ENCODE results near the gene BEST1. TPM values are rescaled to one million over a fixed set of nuclear protein-coding genes. Genes with fewer than 3 reads are reported as not detected.

The BEST1 gene
- total RNA-seq: 31.3 TPM

DNA sequence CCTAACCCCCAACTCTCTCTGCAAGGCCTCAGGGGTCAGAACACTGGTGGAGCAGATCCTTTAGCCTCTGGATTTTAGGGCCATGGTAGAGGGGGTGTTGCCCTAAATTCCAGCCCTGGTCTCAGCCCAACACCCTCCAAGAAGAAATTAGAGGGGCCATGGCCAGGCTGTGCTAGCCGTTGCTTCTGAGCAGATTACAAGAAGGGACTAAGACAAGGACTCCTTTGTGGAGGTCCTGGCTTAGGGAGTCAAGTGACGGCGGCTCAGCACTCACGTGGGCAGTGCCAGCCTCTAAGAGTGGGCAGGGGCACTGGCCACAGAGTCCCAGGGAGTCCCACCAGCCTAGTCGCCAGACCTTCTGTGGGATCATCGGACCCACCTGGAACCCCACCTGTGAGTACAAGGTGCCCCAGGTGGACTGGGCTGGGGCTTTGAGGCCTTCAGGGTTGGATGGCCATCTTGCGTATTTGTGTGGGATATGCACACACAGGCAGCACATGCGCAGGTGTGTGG is at the start of gene BEST1:
TSS of gene BEST1 (plus strand) at position 317 of the 513 bp plus-strand sequence. CDS start 1,456 bp downstream, outside the sequence.
- ATAC-seq: peak; percentile 33
- no peak for DNase-seq (ENCODE audit: low spot score)
- intact Hi-C loops (cut with DNase I): loop anchor here (10.0 kb wide), 1 partner anchor 115 kb away; no protein-coding TSS in a partner anchor

DNA sequence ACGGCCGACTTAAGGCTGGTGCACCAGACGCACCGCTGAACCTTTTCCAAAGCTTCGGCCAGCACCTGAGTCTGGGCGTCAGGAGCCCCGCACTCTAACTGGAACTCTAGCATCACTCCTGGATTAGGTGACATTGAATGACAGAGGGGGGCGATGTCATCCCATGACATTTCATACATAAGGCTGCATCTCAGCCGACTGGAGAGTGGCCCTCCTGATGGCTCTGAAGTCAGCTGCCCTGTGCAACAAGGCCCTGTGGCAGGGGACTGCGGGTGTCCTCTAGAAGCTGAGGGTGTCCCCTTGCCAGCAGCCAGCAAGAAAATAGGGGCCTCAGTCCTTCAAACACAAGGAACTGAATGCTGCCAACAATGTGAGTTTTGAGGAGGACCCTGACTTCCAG is 48.8 kb upstream of the BEST1 start:
- ATAC-seq (no peak), DNase-seq (ENCODE audit: low spot score) (no peak)
- intact Hi-C loops (cut with DNase I): no loop called here

DNA sequence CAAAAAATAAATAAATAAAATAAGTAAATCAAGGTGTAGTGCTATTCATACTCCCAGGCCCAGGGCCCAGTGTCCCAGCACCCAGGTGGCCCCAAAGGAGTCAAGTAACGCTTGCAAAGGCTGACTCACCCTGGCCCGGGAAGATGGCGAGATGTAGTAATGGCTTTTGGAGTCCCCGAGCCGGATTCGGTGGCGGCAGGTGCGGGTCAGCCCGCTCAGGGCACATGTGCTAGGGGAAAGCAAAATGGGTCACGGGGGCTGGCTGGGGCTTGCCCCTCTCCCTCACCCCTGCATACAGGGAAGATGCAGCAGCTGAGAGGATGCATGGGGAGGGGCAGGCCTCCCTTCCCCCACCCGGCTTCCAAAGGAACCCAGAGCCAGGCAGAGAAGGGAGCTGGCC is 47.8 kb upstream of the BEST1 start:
- intact Hi-C loops (cut with DNase I): no loop called here
- DNase-seq (ENCODE audit: low spot score) (no peak), ATAC-seq (no peak)

DNA sequence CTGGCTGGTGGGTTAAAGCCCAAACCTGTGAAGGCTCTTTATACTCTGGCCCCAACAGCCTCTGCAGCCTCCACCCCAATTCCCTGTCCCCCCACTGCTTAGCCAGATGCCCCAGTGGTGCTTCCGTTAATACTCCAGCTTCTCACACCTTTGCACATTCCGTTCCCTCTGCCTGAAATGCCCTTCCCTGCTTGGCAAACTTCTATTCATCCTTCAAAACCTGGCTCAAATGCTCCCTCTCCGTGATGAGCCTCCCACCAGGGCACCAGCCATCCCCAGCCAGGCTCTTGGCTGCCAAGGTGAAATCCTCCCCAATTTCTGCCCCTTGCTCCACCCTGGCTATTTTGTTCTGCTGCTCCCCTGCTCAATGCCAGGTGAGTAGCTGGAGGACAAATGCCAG is 46.3 kb upstream of the BEST1 start:
- intact Hi-C loops (cut with DNase I): no loop called here

DNA sequence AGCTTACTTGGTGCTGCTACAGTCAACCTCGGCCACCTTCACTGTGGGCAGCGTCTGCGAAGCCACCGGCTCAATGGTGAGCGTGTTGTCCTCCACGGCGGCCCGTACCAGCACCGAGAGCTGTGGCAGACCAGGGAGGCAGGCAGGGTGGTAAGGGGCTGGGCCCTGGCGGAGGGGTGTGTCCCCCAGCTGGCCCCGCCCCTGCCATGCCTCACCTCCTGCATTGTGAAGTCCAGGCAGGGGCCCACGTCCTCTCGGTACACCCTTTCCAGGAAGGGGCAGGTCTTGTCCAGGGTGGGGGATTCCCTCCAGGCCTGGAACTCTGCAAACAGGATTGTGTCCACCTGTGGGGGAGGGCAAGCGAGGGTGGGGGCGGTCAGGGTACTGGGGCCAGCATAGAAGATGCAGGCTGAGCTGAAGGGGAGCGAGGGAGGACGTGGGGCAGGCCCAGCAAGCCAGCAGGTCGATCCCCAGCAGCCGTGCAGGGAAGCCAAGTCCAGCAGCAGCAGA is 45.6 kb upstream of the BEST1 start:
- ATAC-seq (no peak), DNase-seq (ENCODE audit: low spot score) (no peak)
- intact Hi-C loops (cut with DNase I): no loop called here

More for the DNA sequence above, 46.3 kb upstream of the BEST1 start:
- DNase-seq (ENCODE audit: low spot score) (no peak), ATAC-seq (no peak)

DNA sequence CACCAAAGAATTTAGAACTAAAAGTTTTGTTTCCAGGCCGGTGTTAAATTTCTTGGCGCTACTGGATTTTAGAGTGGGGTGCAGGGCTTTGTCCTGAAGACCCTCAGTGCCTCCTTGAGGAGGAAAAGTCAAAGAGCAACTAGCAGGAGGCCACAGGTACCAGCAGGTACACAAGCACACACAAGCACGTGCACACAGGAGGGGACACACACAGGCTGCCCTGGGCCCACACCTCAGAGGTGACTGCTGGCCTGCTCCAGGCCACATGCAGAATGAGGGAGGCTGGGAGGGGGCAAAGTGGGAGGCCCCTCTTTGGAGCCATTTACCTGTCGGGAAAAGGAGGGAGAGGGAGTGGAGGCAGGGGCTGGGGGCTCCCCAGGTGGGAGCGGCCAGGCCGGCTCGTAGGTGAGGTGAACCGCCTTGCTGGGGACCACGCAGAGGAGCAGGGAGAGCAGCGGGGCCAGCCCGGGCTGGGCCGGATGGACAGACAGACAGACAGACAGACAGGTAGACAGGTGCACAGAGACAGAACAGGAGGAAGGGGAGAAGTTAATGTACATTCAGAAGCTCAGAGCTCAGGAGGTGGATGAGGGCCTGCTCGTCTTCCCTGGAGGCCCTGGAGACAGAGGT is 45.0 kb upstream of the BEST1 start:
- no peak for DNase-seq (ENCODE audit: low spot score)
- no peak for ATAC-seq
- intact Hi-C loops (cut with DNase I): no loop called here

DNA sequence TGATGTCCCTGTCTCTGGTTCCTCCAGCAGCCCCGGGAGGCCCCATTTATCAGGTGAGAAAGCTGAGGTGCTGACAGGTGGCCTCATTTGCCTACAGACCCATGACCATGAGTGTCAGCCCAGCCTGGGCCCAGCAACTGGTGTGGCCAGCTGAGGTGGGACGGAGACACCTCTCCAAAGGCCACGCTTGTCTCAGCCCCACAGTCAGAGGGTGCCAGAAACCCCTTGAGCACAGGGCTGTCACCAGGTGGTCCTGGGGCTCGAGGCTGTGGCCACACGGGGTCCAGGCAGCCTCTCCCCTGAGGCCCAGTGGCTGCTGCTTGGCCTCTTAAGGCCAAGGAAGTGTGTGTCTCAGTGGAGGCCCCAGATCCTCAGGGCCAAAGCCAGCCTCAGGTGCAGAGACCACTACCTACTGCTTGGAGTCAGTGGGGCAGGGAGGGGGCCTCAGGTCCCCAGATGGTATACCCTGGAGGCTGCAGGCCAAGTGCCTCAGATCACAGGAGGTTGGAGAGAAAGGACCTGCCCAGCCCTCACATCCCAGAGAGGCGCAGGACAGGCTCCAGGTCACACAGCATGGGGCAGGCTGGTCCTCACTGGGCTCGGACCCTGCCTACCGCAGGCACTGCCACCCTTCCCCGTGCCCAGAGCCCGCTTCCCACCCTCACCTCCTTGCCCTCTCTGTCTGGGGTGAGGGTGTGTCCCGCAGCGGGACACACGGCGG is 44.2 kb upstream of the BEST1 start:
- DNase-seq (ENCODE audit: low spot score): no peak
- ATAC-seq: no peak
- intact Hi-C loops (cut with DNase I): no loop called here

DNA sequence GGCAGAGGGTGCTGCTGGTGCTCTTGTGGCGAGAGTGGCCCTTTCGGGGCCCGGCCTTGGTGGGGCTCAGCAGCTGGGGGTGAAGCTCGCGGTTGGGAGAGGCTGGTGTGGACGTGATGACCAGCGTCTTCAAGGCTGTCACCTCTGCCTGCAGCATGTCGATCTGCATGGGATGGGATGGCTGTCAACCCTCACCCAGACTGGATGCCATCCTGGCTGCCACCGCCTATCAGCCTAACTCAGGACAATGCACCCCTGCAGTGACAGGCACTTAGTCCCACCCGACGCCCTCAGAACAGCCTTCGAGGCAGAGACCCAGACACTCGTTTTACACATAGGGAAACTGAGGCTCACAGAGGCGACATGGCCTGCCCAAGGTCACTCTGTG is 43.6 kb upstream of the BEST1 start:
- no peak for ATAC-seq
- intact Hi-C loops (cut with DNase I): no loop called here

DNA sequence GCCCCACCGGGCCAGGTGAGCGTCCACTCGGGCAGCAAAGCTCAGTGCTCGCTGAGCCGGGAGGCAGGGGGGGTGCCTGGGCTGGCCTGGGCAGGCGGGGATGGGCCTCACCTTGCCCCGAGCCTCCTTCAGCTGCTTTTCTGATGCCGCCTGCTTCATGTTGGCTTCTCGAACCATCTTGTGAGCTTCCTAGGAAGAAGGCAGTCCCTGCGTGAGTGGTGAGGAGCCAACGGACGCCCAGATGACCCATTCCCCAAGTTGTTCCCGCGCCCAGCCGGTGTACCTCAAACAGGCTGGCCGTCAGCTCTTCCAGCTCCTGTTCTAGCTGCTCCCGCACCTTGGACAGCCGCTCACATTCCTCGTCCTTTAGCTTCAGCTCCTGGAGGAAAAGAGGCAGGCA is 42.9 kb upstream of the BEST1 start:
- ATAC-seq (no peak), DNase-seq (ENCODE audit: low spot score) (no peak)
- intact Hi-C loops (cut with DNase I): no loop called here

More for the DNA sequence above, 43.6 kb upstream of the BEST1 start:
- DNase-seq (ENCODE audit: low spot score): no peak

DNA sequence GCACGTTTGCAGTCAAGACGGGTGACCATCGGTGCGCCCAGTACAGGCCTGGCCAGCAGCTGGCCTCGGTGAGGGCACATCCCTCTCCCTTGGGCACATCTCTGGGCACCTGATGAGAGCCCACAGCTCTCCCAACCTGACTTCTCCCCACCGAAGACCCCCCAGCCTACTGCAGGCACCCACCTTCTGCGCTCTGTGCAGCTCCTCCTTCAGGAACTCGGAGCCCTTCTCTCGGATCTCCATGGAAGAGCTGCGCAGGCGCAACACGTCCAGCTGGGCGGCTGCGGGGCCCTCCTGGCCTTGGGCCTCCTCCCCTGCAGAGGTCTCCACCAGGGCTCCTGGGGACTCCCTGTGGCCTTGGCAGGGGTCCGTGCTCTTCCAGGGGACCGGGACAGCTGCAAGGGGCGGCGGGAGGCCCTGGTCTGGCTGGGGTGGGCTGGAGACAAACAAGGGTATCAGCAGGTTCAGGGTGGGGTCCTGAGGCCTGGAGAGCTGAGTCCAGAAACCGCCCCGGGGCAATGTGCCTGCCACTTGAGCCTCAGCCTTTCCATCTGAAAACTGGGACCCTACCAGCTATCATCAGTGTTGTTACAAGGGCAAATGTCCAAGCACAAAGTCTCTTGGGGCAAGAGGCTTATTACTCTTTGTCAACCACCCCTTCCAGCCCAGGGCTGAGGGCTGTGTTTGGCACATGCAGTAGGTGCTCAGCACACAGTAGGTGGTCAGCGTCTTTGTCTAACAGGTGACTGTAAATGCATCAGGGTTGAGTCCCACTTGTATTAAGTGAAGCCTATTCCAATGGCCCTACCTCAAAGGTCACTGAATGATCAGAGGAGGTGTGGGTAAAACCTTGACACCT is 42.1 kb upstream of the BEST1 start:
- intact Hi-C loops (cut with DNase I): no loop called here
- DNase-seq (ENCODE audit: low spot score): no peak
- no peak for ATAC-seq

DNA sequence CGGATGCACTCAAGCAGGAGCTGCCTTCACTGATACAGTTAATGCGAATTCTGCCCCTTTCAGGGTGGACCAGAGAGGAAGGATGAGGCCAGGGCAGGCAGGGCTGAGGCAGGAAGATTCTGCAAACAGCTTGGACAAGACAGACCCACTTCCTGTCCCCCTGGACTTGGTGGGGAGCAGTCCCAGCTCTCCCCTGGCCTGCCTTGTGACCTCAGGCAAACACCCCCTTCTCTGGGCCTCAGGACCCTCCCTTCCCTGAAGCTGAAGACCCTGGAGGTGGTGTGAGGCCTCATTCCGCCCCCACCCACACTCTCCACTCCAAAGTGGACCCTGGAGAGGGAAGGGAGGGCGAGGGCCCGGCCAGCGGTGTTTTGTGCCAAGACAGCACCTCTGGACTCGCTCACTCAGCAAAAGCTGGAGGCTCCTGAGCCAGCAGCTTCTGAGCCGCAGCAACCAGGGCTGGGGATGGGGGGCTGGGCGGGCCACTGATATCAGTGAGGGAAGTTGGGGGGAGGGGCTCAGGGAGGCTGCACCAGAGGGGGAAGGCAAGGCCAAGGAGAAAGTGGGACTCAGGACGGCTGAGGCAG is 41.3 kb upstream of the BEST1 start:
- intact Hi-C loops (cut with DNase I): no loop called here
- ATAC-seq (peak; percentile 52), DNase-seq (ENCODE audit: low spot score) (peak; percentile 81)

DNA sequence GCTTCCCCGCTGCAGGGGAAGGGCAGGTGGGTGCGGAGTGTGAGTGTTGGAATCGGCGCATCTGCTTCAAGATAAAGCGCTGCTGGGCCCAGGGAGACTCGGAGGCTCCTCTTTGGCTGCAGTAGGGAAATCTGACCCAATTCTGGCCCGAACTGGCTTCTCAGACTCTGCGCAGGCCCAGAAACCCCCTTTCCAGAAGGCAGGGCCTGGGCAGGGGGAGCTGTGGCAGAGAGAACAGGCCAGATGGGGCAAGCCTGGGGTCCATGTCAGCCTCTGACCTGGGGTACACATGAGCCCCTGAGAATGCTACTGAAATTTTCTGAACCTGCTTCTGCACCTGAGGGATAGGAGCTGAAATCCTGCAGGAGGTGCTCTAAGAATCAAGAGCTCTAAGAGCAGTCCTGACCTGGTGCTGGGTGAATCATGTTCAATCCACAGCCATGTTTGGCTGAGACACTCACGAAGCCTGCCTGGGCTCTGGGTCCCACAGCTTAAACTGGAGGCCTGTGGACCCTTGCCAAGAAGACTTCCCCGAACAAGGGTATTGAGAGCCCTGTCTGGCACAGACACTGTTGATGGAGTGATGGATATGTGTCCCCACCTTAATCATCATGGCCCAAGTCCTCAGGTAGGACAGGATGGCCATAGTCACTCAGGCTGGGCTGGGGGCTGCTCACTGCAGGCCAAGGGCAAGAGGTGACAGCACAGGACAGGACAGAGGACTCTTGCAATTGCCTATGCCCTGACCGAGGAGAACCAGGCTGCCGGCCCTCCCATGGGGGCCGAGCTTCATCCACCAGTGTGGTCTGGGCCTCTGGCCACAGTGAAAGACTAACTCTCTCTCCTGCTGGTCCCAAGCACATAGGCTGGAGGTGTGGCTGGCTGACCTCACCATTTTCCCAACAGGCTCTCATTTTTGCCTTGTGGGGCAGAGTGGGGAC is 39.7 kb upstream of the BEST1 start:
- intact Hi-C loops (cut with DNase I): no loop called here
- peak; percentile 54 for DNase-seq (ENCODE audit: low spot score)
- peak; percentile 60 for ATAC-seq

DNA sequence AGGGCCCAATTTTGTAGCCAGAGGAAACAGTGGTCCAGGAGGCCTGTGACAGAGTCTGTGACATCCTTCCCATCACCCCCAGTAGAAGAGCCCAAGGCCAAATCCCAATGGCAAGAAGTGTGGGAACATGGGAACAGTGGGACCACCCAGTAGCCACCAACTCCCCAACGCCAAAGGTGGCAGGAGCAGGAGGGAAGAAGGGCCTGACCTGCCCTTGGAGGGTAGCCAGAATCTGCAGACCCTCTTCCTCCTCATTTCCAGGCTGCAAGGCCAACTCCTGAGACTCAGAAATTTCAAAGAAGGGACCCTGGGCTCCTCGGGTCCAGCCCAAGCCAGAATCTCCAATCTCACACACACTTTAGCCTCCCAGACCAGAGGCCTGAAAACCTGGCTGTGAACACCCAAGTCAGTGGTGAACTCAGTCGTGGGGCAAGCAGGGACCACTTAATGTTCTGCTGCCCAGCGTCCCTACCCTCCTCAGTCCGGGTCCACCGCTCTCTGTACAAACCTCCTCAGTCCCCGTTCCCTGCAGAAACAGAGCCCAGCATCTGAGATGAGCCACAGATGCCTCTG is 38.9 kb upstream of the BEST1 start:
- DNase-seq (ENCODE audit: low spot score): no peak
- intact Hi-C loops (cut with DNase I): no loop called here
- no peak for ATAC-seq

DNA sequence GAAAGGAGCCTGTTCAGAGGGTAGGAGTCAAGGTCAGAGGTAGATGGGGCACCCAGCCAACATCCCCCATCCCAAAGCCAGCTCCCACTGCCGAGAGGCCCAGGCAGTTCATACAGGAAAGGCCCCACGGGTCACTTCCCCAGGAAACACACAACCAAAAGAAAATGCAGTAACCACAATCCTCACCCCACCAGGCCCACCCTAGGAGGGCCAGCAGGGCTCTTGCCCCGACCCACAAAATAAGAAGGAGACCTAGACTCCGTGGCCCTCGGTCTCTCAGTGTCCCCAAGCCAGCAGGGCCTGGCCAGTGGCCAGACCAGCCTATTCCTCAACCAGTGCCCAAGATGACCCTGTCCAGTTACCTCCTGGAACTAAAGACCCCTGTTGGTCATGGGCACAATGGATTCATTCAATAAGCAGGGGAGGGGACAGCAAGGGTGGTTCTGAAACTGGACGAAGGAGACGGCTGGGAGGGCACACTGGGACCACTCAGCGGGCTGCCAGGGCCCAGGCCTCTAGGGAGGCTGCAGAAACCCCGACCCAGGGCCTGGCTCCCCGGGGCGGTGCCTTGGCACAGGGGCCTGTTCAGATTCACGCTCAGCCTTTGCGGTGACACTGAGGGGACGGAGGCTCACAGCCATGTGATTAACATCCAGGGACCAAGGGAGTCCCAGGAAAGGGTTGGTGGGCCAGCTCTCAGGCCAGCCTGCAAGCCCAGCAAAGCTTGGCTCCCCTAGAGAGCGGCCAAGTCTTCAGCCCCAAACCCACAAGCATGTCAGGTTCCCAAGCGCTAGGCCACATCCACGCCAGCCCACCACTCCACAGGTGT is 38.2 kb upstream of the BEST1 start:
- intact Hi-C loops (cut with DNase I): no loop called here
- ATAC-seq (no peak), DNase-seq (ENCODE audit: low spot score) (peak; percentile 67)

DNA sequence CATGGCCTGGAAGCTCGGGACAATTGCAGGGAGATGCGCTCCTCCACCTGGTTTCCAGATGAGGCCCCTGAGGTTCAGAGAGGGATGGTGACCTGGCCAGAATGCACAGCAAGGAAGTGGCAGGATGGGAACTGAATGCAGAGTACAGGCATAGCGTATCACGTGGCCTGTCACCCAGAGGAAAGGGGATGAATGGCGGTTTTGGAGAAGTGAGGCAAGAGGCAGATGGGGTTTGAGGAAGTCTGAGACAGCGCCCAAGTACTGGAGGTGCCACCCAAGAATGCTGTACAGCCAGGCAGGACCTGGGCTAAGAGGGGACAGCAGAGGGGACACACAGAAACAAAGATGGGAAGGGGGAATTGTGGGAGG is 37.6 kb upstream of the BEST1 start:
- DNase-seq (ENCODE audit: low spot score) (peak; percentile 71), ATAC-seq (peak; percentile 14)
- intact Hi-C loops (cut with DNase I): no loop called here

DNA sequence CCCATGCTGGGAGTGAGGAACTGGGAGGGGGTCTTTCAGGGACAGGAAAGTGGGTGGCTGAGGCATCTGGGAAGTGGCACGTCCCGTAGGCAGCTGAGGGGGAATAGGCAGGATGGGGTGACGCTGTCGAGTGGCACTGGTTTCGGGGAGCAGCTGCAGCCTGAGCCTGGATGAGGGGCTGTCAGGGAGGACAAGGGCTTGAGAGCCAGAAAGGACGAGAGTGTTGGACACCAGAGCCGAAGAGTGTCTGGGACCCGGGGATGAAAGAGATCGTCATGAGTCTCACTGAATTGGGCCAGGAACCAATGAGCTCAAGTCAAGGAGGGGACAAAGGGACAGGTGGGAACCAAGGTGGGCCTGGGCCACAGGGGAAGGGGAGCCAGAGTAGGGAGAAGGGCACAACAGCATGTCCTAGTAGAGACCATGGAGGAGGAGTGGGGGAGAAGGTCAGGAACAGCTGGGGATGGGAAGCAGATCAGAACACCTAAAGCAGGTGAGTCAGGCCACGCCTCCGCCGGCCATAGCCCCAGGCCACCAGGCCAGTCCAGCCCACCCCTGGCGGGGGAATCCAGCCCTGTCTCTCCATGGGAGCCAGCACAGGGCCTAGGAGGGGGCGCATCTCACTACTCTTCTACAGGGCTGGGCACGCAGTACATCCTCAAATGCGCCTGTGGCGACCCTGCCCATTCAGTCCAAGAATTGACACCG is 37.0 kb upstream of the BEST1 start:
- intact Hi-C loops (cut with DNase I): no loop called here
- DNase-seq (ENCODE audit: low spot score) (peak; percentile 53), ATAC-seq (no peak)
